WTC11 (cell line): ENCODE measurements around the gene ATP8B3. TPM values are rescaled to one million over a fixed set of nuclear protein-coding genes. Genes with fewer than 3 reads are reported as not detected.

Experiments used
- ATAC-seq: fragments of 200-7000 bp; cut with Tn5 transposase; 2 replicates; pipeline ENCODE4 v1.10.0; 2021; ENCODE audit warnings: mild to moderate bottlenecking, moderate library complexity
- CTCF ChIA-PET: fragments of 300-600 bp; sonication (Branson Sonifier 250); formaldehyde crosslinking; loops from one replicate; lab custom pipeline; 2021; ENCODE audit warnings: antibody characterized with exemption; lab: Charles Lee
- POLR2A ChIA-PET: fragments of 350-600 bp; sonication (Branson Sonifier 250); formaldehyde crosslinking; loops from one replicate; lab custom pipeline; 2021; ENCODE audit warnings: antibody characterized with exemption; lab: Charles Lee
- DNase-seq: peaks from one replicate; pipeline ENCODE4 v3.0.0; 2021; ENCODE audit warnings: low spot score
- H3K27ac Mint-ChIP-seq: 2 replicates; pipeline ENCODE4 v1.8.0; 2021; ENCODE audit warnings: mixed read lengths
- H3K27me3 Mint-ChIP-seq: 2 replicates; pipeline ENCODE4 v1.8.0; 2021; ENCODE audit warnings: low read depth, mild to moderate bottlenecking, moderate library complexity, mixed read lengths
- H3K36me3 Mint-ChIP-seq: 2 replicates; pipeline ENCODE4 v1.8.0; 2021; ENCODE audit warnings: mixed read lengths
- H3K4me1 Mint-ChIP-seq: 2 replicates; pipeline ENCODE4 v1.8.0; 2022; ENCODE audit warnings: mixed read lengths
- H3K4me3 Mint-ChIP-seq: 2 replicates; pipeline ENCODE4 v1.8.0; 2021; ENCODE audit warnings: mild to moderate bottlenecking, moderate library complexity, mixed read lengths
- H3K9me3 Mint-ChIP-seq: 2 replicates; pipeline ENCODE4 v1.8.0; 2021; ENCODE audit warnings: mixed read lengths
- ATF1 ChIP-seq: sonication (generic); formaldehyde crosslinking; IDR thresholded peaks from 2 replicates; pipeline ENCODE4 v1.8.1; 2023; ENCODE audit warnings: mild to moderate bottlenecking, moderate library complexity, missing genetic modification reagents
- ELF4 ChIP-seq: sonication (generic); formaldehyde crosslinking; IDR thresholded peaks from 2 replicates; pipeline ENCODE4 v1.8.1; 2022; ENCODE audit warnings: low read depth, mild to moderate bottlenecking, moderate library complexity, missing genetic modification reagents
- EMX1 ChIP-seq: fragments of 250-450 bp; sonication (Bioruptor Pico); IDR thresholded peaks from 2 replicates; pipeline ENCODE4 v1.8.0; 2021; ENCODE audit warnings: mild to moderate bottlenecking
- ETV6 ChIP-seq: sonication (generic); formaldehyde crosslinking; IDR thresholded peaks from 2 replicates; pipeline ENCODE4 v1.8.1; 2022; ENCODE audit warnings: mild to moderate bottlenecking, missing genetic modification reagents
- FOXJ3 ChIP-seq: sonication (generic); formaldehyde crosslinking; IDR thresholded peaks from 2 replicates; pipeline ENCODE4 v1.9.0; 2021; ENCODE audit warnings: missing genetic modification reagents, mild to moderate bottlenecking, borderline replicate concordance
- IRF2 ChIP-seq: sonication (generic); formaldehyde crosslinking; IDR thresholded peaks from 2 replicates; pipeline ENCODE4 v1.8.0; 2022; ENCODE audit warnings: low read depth, missing genetic modification reagents, borderline replicate concordance
- KAT7 ChIP-seq: sonication (generic); formaldehyde crosslinking; IDR thresholded peaks from 2 replicates; pipeline ENCODE4 v1.8.1; 2023; ENCODE audit warnings: missing genetic modification reagents, mild to moderate bottlenecking, borderline replicate concordance
- MYBL2 ChIP-seq: sonication (generic); formaldehyde crosslinking; IDR thresholded peaks from 2 replicates; pipeline ENCODE4 v1.8.1; 2023; ENCODE audit warnings: mild to moderate bottlenecking, moderate library complexity, missing genetic modification reagents
- NFE2L1 ChIP-seq: sonication (generic); formaldehyde crosslinking; IDR thresholded peaks from 2 replicates; pipeline ENCODE4 v1.8.1; 2023; ENCODE audit warnings: missing genetic modification reagents
- RORB ChIP-seq: fragments of 250-450 bp; sonication (Bioruptor Pico); IDR thresholded peaks from 2 replicates; pipeline ENCODE4 v1.9.0; 2021; ENCODE audit warnings: mild to moderate bottlenecking
- SMAD3 ChIP-seq: sonication (generic); formaldehyde crosslinking; IDR thresholded peaks from 2 replicates; pipeline ENCODE4 v1.8.0; 2022; ENCODE audit warnings: missing genetic modification reagents, mild to moderate bottlenecking, borderline replicate concordance
- TEAD1 ChIP-seq: sonication (generic); formaldehyde crosslinking; IDR thresholded peaks from 2 replicates; pipeline ENCODE4 v1.8.0; 2022; ENCODE audit warnings: mild to moderate bottlenecking, missing genetic modification reagents
- ZBTB21 ChIP-seq: sonication (generic); formaldehyde crosslinking; IDR thresholded peaks from 2 replicates; pipeline ENCODE4 v1.8.1; 2023; ENCODE audit warnings: mild to moderate bottlenecking, missing genetic modification reagents, borderline replicate concordance
- ZNF121 ChIP-seq: sonication (generic); formaldehyde crosslinking; IDR thresholded peaks from 2 replicates; pipeline ENCODE4 v1.8.0; 2023; ENCODE audit warnings: missing genetic modification reagents
- ZNF232 ChIP-seq: sonication (generic); formaldehyde crosslinking; IDR thresholded peaks from 2 replicates; pipeline ENCODE4 v1.8.0; 2022; ENCODE audit warnings: mild to moderate bottlenecking, missing genetic modification reagents
- ZNF671 ChIP-seq: fragments of 250-450 bp; sonication (Bioruptor Pico); IDR thresholded peaks from 2 replicates; pipeline ENCODE4 v1.8.0; 2021; ENCODE audit warnings: mild to moderate bottlenecking
- total RNA-seq: library from RNA; stranded (reverse); gene quantifications from 3 replicates; pipeline ENCODE4 v1.2.3, GENCODE V29; 2021
- TF ChIP-seq, protein P1 (sequence below): fragments of 250-450 bp; sonication (Bioruptor Pico); IDR thresholded peaks from 2 replicates; pipeline ENCODE4 v1.9.0; 2021; ENCODE audit warnings: mild to moderate bottlenecking
- TF ChIP-seq, protein P2 (sequence below): fragments of 250-450 bp; sonication (Bioruptor Pico); IDR thresholded peaks from 2 replicates; pipeline ENCODE4 v1.9.0; 2021; ENCODE audit warnings: mild to moderate bottlenecking
- TF ChIP-seq, protein P3 (sequence below): sonication (generic); formaldehyde crosslinking; IDR thresholded peaks from 2 replicates; pipeline ENCODE4 v1.8.0; 2022; ENCODE audit warnings: mild to moderate bottlenecking, missing genetic modification reagents
- TF ChIP-seq, protein P4 (sequence below): sonication (generic); formaldehyde crosslinking; IDR thresholded peaks from 2 replicates; pipeline ENCODE4 v1.8.1; 2023; ENCODE audit warnings: mild to moderate bottlenecking, missing genetic modification reagents, borderline replicate concordance
- TF ChIP-seq, protein P5 (sequence below): fragments of 250-450 bp; sonication (Bioruptor Pico); IDR thresholded peaks from 2 replicates; pipeline ENCODE4 v2.1.2; 2022; ENCODE audit warnings: mild to moderate bottlenecking, moderate library complexity
- TF ChIP-seq, protein P6 (sequence below): sonication (generic); formaldehyde crosslinking; IDR thresholded peaks from 2 replicates; pipeline ENCODE4 v1.8.1; 2023; ENCODE audit warnings: mild to moderate bottlenecking, missing genetic modification reagents
- TF ChIP-seq, protein P7 (sequence below): sonication (generic); formaldehyde crosslinking; IDR thresholded peaks from 2 replicates; pipeline ENCODE4 v1.8.1; 2023; ENCODE audit warnings: mild to moderate bottlenecking, moderate library complexity, missing genetic modification reagents

ATP8B3 gene
- total RNA-seq, 1 experiment from 2014 or later: 5.5 TPM

DNA sequence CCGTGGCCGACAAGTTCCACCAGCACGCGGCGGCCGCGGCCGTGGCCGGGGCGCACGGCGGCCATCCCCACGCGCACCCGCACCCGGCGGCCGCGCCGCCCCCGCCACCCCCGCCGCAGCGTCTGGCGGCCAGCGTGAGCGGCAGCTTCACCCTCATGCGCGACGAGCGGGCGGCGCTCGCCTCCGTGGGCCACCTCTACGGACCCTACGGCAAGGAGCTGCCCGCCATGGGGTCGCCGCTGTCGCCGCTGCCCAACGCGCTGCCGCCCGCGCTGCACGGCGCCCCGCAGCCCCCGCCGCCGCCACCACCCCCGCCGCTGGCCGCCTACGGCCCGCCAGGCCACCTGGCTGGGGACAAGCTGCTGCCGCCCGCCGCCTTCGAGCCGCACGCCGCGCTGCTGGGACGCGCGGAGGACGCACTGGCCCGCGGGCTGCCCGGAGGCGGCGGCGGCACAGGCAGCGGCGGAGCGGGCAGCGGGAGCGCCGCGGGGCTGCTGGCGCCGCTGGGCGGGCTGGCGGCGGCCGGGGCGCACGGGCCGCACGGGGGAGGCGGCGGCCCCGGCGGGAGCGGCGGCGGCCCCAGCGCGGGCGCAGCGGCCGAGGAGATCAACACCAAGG lies 57.9 kb downstream of the ATP8B3 start (continued):
- TF ChIP-seq, protein P1, sequence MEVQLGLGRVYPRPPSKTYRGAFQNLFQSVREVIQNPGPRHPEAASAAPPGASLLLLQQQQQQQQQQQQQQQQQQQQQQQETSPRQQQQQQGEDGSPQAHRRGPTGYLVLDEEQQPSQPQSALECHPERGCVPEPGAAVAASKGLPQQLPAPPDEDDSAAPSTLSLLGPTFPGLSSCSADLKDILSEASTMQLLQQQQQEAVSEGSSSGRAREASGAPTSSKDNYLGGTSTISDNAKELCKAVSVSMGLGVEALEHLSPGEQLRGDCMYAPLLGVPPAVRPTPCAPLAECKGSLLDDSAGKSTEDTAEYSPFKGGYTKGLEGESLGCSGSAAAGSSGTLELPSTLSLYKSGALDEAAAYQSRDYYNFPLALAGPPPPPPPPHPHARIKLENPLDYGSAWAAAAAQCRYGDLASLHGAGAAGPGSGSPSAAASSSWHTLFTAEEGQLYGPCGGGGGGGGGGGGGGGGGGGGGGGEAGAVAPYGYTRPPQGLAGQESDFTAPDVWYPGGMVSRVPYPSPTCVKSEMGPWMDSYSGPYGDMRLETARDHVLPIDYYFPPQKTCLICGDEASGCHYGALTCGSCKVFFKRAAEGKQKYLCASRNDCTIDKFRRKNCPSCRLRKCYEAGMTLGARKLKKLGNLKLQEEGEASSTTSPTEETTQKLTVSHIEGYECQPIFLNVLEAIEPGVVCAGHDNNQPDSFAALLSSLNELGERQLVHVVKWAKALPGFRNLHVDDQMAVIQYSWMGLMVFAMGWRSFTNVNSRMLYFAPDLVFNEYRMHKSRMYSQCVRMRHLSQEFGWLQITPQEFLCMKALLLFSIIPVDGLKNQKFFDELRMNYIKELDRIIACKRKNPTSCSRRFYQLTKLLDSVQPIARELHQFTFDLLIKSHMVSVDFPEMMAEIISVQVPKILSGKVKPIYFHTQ: no peak
- TF ChIP-seq, protein P2, sequence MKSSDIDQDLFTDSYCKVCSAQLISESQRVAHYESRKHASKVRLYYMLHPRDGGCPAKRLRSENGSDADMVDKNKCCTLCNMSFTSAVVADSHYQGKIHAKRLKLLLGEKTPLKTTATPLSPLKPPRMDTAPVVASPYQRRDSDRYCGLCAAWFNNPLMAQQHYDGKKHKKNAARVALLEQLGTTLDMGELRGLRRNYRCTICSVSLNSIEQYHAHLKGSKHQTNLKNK (CRISPR knock-in tag): no peak
- TF ChIP-seq, protein P3, sequence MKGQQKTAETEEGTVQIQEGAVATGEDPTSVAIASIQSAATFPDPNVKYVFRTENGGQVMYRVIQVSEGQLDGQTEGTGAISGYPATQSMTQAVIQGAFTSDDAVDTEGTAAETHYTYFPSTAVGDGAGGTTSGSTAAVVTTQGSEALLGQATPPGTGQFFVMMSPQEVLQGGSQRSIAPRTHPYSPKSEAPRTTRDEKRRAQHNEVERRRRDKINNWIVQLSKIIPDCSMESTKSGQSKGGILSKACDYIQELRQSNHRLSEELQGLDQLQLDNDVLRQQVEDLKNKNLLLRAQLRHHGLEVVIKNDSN (CRISPR knock-in tag): no peak
- no peak for TF ChIP-seq TEAD1
- TF ChIP-seq EMX1 (CRISPR knock-in tag): no peak
- TF ChIP-seq IRF2 (CRISPR knock-in tag): no peak
- TF ChIP-seq ZNF232 (CRISPR knock-in tag): no peak
- TF ChIP-seq SMAD3 (CRISPR knock-in tag): no peak

DNA sequence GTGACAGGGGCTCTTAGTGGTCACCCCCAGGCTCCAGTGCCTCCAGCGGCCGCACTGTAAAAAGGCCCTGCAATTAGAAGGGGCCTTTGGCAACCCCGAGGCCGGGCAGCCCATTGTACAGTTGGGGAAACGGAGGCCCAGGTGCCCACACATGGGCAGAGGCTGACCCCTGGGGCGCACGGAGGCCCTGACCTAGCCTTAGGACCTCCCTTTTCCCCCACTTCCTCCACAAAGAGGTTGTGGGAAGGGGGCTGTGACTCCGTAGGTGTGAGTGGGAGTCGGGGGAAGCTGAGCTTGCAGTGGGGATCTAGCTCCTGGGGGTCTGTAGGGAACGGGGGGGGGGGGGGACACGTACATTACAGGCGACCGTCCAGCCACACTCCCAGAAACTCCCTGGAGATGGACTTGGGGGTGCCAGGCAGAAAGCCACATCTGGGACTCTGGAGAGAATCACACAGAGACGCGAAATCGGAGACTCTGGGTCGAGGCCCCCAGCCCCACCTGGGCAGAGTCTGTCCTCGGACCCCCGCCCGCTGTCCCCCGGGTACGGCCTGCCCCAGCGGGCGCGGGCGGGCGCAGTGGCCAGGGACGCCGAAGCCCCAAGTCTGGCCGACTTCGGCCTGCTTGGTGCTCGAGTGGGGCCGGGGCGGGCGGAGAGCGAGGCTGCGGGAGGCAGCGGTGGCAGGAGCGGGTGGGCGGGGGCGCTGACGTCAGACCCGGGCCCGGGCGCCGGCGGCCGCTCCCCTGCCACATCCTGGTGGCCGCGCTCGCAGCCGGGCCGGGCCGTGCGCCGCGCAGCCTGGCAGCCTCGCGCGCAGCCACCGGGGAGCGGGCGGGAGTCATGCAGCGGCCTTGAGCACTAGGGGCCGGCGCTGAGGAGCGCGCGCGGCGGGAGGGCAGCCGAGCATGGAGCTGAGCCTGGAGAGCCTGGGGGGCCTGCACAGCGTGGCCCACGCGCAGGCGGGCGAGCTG lies 59.0 kb downstream of the ATP8B3 start, which contains the start of gene ONECUT3:
ONECUT3 (plus strand) TSS at position 750 of the 972 bp plus-strand sequence; CDS start at position 907, 157 bp downstream.
- DNase-seq (no peak), ATAC-seq (peak; percentile 8)
- Mint-ChIP-seq H3K36me3 (no peaks in the 10 kb centered on the region), H3K27ac (no peak within 1 kb of the TSS), H3K27me3 (peaks cover 91% of the 10 kb centered on the region), H3K9me3 (no peaks in the 10 kb centered on the region), H3K4me3 (peak within 1 kb of the TSS; percentile 41; the same call in 1 of the 2 replicates), H3K4me1 (peaks cover 10% of the 10 kb centered on the region)
- POLR2A ChIA-PET: no interaction called here
- CTCF ChIA-PET: interaction anchor here (0.6 to 3.5 kb wide), 2 partner anchors 15 to 100 kb away, joined by 3 to 22 read pairs; no protein-coding TSS in a partner anchor
- TF ChIP-seq ELF4 (CRISPR knock-in tag): no peak
- TF ChIP-seq ZNF671 (CRISPR knock-in tag): no peak
- TF ChIP-seq KAT7 (CRISPR knock-in tag): no peak
- TF ChIP-seq, protein P4, sequence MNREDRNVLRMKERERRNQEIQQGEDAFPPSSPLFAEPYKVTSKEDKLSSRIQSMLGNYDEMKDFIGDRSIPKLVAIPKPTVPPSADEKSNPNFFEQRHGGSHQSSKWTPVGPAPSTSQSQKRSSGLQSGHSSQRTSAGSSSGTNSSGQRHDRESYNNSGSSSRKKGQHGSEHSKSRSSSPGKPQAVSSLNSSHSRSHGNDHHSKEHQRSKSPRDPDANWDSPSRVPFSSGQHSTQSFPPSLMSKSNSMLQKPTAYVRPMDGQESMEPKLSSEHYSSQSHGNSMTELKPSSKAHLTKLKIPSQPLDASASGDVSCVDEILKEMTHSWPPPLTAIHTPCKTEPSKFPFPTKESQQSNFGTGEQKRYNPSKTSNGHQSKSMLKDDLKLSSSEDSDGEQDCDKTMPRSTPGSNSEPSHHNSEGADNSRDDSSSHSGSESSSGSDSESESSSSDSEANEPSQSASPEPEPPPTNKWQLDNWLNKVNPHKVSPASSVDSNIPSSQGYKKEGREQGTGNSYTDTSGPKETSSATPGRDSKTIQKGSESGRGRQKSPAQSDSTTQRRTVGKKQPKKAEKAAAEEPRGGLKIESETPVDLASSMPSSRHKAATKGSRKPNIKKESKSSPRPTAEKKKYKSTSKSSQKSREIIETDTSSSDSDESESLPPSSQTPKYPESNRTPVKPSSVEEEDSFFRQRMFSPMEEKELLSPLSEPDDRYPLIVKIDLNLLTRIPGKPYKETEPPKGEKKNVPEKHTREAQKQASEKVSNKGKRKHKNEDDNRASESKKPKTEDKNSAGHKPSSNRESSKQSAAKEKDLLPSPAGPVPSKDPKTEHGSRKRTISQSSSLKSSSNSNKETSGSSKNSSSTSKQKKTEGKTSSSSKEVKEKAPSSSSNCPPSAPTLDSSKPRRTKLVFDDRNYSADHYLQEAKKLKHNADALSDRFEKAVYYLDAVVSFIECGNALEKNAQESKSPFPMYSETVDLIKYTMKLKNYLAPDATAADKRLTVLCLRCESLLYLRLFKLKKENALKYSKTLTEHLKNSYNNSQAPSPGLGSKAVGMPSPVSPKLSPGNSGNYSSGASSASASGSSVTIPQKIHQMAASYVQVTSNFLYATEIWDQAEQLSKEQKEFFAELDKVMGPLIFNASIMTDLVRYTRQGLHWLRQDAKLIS: no peak
- no peak for TF ChIP-seq MYBL2 (CRISPR knock-in tag)
- TF ChIP-seq, protein P5, sequence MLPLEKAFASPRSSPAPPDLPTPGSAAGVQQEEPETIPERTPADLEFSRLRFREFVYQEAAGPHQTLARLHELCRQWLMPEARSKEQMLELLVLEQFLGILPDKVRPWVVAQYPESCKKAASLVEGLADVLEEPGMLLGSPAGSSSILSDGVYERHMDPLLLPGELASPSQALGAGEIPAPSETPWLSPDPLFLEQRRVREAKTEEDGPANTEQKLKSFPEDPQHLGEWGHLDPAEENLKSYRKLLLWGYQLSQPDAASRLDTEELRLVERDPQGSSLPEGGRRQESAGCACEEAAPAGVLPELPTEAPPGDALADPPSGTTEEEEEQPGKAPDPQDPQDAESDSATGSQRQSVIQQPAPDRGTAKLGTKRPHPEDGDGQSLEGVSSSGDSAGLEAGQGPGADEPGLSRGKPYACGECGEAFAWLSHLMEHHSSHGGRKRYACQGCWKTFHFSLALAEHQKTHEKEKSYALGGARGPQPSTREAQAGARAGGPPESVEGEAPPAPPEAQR (CRISPR knock-in tag): no peak
- TF ChIP-seq NFE2L1 (CRISPR knock-in tag): no peak
- no peak for TF ChIP-seq ZBTB21
- no peak for TF ChIP-seq FOXJ3 (CRISPR knock-in tag)
- no peak for TF ChIP-seq RORB (CRISPR knock-in tag)
- no peak for TF ChIP-seq ATF1
- no peak for TF ChIP-seq ZNF121 (CRISPR knock-in tag)
- TF ChIP-seq, protein P6, sequence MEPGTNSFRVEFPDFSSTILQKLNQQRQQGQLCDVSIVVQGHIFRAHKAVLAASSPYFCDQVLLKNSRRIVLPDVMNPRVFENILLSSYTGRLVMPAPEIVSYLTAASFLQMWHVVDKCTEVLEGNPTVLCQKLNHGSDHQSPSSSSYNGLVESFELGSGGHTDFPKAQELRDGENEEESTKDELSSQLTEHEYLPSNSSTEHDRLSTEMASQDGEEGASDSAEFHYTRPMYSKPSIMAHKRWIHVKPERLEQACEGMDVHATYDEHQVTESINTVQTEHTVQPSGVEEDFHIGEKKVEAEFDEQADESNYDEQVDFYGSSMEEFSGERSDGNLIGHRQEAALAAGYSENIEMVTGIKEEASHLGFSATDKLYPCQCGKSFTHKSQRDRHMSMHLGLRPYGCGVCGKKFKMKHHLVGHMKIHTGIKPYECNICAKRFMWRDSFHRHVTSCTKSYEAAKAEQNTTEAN (CRISPR knock-in tag): no peak
- TF ChIP-seq, protein P7, sequence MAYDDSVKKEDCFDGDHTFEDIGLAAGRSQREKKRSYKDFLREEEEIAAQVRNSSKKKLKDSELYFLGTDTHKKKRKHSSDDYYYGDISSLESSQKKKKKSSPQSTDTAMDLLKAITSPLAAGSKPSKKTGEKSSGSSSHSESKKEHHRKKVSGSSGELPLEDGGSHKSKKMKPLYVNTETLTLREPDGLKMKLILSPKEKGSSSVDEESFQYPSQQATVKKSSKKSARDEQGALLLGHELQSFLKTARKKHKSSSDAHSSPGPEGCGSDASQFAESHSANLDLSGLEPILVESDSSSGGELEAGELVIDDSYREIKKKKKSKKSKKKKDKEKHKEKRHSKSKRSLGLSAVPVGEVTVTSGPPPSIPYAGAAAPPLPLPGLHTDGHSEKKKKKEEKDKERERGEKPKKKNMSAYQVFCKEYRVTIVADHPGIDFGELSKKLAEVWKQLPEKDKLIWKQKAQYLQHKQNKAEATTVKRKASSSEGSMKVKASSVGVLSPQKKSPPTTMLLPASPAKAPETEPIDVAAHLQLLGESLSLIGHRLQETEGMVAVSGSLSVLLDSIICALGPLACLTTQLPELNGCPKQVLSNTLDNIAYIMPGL (CRISPR knock-in tag): no peak
- TF ChIP-seq ETV6: no peak
